22Rv1 (cell line): ENCODE measurements around the gene KPNA6.

Experiments
- CTCF ChIP-seq: fragments of 450-650 bp; IDR thresholded peaks from 2 replicates; pipeline ENCODE4 v1.5.1; 2017; ENCODE audit warnings: mild to moderate bottlenecking
- ZFX ChIP-seq: fragments of 450-650 bp; IDR thresholded peaks from 2 replicates; pipeline ENCODE4 v1.6.1; 2017; ENCODE audit warnings: antibody characterized with exemption, borderline replicate concordance

- TF ChIP-seq CTCF (no peak), ZFX (no peak)
These were observed 92.6 kb downstream of the KPNA6 start, which contains the start of gene CCDC28B for GRCh38 chr1:32200226-32201010.
